ENCODE measurements around the gene ZNF688.
"Not testable (repeated sequence)": the region's sequence is repeated elsewhere in the genome, so short reads cannot be mapped to it uniquely, and the experiment has no call there.

The ZNF688 gene

DNA sequence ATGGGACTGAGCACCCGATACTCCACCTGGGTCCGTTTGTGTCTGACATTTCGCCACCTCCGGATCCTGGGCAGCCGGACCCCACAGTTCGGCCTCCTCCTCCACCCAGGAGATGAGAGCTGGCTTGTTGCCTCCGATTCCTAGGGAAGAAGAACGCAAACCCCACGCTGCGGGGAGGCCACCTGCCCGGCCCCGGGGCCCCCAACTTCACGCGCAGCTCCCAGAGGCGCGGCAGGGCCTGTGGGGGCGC is 13.9 kb downstream of the ZNF688 start:
- no peak for DNase-seq (ENCODE audit: low read depth in 2 of 2)

- no peak for DNase-seq (ENCODE audit: low read depth in 2 of 2)
Observed at GRCh38 chr16:30556125-30556473, 15.4 kb downstream of the ZNF688 start.

DNA sequence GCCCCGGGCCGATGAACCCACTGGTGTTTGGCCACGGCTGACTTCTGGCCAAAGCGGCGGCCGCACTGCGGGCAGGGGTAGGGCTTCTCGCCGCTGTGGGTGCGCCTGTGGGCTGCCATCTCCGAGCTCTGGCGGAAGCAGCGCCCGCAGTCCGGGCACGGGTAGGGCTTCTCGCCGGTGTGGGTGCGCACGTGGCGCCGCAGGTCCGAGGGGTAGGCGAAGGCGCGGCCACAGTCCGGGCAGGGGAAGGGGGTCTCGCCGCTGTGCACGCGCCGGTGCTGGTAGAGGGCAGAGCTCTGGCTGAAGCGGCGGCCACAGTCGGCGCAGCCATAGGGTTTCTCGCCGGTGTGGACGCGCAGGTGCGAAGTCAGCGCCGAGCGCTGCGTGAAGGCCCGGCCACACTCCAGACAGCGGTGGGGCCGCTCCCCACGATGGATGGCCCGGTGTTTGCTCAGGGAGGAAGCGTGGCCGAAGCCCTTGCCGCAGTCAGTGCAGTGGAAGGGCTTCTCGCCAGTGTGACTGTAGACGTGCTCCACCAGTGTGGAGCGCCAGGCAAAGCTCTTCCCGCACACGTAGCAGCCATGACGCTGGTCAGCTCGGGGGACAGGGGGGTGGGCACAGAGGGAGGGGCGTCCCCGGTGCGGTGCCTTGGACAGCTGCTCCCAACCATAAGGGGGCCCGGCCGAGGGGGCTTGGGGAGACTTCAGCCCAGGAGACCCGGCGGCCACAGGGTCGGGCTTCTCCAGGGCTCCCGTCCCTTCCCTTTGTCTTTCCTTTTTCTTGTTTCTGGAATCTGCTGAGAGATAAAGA is 16.0 kb downstream of the ZNF688 start:
- DNase-seq (ENCODE audit: low read depth in 2 of 2), result no peak

DNA sequence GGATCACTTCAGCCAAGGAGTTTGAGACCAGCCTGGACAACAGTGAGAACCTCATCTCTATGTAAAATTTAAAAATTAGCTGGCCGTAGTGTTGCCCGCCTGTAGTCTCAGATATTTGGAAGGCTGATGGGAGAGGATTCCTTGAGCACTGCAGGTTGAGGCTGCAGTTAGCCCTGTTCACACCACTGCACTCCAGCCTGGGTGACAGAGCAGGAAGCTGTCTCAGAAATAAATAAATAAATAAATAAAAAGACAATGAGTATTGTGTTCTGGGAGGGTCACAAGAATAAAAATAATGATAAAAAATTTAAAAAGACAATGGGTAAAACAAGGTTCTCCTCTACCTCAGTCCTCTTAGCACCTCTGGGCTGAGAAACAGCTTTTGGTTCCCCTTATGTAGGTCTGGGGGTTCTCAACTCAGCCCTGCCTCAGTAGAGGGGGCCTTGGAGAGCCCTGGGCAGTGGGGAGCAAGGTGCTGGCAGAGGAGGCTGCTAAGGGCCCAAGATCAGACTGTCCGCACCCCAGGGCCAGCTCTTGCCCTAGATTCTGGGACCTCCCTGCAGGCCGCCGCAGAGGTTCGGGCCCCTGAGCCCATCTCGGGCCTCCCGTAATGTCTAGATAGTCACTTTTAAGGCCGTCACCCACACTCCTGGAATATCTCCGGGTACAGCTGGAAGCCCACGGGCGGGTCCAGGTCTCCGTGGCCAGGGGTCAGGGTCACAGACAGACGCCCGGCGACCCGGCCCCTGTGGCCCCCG is 16.8 kb downstream of the ZNF688 start:
- DNase-seq (ENCODE audit: low read depth in 2 of 2), result no peak

GRCh38 chr16:30553393-30553899 is 18.1 kb downstream of the ZNF688 start:
- no peak for DNase-seq (ENCODE audit: low read depth in 2 of 2)

GRCh38 chr16:30552956-30553355 is 18.6 kb downstream of the ZNF688 start:
- no peak for DNase-seq (ENCODE audit: low read depth in 2 of 2)

GRCh38 chr16:30551781-30552180 is 19.7 kb downstream of the ZNF688 start:
- DNase-seq (ENCODE audit: low read depth in 2 of 2), result peak in 1 of 2 donors; percentile 32

- no peak for DNase-seq (ENCODE audit: low read depth in 2 of 2)
Observed at GRCh38 chr16:30548416-30549253, 22.9 kb downstream of the ZNF688 start.

- DNase-seq (ENCODE audit: low read depth in 2 of 2), result no peak
Observed at GRCh38 chr16:30546115-30546514, 25.4 kb downstream of the ZNF688 start.

- no peak for DNase-seq (ENCODE audit: low read depth in 2 of 2)
Observed at GRCh38 chr16:30543067-30543466, 28.4 kb downstream of the ZNF688 start.

DNA sequence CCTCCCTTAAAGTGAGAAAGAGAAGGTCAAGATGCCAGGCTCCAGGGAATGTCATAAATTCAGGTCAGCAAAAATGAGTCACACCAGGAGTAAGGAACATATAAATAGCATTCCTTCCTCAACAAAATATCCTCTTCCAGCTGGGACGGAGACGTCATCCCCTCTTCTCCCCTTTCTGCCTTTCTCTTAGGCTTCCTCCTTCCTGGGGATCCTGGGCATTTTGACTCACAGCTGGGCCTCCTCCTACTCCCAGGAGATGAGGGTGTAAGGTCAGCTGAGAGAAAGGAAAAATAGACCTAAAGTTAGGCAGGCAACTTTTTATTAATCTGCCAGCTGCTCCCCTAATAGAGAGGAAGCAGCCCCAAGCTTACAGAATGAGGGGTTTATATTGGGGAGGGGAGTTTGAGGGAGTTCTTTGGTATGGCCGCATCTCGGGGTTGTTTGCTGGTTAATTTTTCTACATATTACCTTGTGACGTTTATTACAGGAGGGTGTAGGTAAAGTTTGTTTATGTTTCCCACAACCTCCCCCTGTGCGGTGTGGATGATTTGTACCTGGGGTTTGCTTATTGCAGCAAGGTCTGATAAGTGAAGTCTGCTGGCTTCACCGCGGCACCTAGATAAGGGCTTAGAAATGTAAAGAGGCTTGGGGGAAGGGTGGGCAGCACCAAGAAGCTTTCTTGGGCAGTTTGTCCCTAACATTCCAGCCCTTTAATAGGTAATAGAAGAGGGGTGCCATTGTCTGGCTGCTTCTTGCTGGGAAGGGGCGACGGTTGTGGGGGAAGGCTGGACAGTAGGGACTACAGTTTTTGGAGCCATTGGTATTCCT is 29.8 kb downstream of the ZNF688 start:
- no peak for DNase-seq (ENCODE audit: low read depth in 2 of 2)

DNA sequence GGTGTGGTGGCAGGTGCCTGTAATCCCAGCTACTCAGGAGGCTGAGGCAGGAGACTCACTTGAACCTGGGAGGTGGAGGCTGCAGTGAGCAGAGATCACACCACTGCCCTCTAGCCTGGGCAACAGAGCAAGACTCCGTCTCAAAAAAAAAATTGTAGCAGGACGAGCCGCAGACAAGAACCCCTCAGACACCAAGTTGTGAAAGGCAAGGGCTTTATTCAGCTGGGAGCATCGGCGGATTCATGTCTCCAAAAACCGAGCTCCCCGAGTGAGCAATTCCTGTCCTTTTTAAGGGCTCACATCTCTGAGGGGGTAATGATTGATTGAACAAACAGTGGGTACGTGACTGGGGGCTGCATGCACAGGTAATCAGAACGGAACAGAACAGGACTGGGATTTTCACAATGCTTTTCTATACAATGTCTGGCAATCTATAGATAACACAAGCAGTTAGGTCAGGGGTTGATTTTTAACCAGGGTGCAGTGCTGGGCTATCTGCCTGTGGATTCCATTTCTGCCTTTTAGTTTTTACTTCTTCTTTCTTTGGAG is 30.5 kb downstream of the ZNF688 start:
- DNase-seq (ENCODE audit: low read depth in 2 of 2), result not testable (repeated sequence)

- DNase-seq (ENCODE audit: low read depth in 2 of 2), result not testable (repeated sequence)
Observed at GRCh38 chr16:30539986-30540526, 31.5 kb downstream of the ZNF688 start.

DNA sequence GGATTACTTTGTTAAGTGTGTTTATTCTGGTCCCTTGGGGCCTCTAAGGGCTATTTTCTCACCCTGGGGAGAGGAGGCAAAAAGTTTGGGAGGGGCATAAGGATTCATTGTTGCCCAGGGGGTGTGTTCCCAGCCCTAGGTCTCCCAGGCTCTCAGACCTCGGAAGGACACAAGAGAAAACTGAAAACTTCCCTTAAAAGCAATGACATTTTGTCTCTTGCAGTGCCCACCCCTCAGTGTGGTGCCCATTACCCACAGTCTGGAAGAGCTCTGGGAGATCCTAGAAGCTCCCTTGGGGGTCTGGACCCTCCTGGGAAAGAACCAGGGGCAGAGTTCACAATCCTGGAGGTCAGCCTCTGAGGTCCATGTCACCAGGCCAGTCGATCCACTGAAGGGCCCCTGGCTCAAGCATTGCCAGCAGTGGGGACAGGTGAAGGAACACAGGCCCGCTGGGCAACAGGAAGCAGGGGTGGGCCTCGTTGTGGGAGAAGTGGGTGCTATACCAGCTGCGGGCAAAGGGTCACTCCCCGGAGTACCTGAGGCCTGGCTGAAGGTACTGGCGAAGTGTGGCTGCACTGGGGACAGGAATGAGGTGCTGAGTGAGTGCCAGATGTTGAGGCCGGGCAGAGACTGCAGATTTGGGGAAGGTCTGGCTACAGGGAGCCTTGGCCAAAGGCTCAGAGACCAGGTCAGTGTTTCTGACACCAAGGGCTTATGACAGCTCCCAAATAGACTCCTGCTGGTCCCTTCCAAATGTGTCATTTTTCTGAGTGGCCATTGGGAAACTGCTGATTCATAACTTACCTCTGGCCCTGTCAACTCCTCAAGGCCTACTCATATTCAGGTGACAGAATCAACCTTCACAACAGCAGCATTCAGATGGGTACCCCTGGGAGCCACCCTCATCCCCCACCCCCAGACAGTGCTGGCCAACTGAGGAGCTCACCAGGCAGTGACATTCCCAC is 32.2 kb downstream of the ZNF688 start:
- DNase-seq (ENCODE audit: low read depth in 2 of 2), result no peak

DNA sequence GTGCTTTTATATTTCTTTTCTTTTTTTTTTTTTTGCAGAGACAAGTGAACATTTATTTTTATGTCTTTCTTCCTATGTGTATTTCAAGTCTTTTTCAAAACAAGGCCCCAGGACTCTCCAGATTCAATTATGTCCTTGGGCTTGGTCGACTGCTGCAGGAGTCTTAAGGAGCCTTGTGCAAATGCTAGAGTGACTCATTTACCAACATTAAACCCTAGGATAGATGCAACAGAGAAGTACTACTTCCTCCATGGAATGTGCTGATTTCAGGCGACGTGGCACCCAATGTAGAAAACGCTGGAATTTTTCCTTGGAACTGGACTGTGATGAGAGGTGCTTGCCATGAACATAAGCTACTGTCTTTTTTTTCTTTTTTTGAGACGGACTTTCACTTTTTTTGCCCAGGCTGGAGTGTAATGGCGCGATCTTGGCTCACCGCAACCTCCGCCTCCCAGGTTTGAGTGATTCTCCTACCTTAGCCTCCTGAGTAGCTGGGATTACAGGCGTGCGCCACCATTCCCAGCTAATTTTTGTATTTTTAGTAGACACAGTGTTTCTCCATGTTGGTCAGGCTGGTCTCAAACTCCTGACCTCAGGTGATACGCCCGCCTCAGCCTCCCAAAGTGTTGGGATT is 35.0 kb downstream of the ZNF688 start:
- not testable (repeated sequence) for DNase-seq (ENCODE audit: low read depth in 2 of 2)

DNA sequence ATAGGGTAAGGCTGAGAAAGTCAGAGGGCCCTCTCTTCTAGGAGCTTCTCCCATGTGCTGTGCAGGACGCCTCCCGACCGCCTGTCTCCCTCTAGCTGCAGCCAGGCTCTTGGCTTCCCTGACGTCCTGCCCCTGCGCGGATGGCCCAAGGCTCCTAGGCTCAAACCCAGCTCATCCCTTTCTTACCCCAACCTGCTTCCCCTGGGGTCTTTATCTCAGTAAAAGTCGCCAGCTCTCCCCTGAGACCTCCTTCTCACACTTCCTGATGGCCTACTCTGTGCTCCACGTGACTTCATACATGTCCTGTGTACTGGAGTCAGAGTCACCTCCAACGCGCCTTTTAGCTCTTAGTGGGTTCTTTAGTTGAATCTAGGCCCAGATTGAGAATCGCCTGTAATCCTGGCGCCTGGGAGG is 35.7 kb downstream of the ZNF688 start:
- DNase-seq (ENCODE audit: low read depth in 2 of 2), result peak in 1 of 2 donors; percentile 54

DNA sequence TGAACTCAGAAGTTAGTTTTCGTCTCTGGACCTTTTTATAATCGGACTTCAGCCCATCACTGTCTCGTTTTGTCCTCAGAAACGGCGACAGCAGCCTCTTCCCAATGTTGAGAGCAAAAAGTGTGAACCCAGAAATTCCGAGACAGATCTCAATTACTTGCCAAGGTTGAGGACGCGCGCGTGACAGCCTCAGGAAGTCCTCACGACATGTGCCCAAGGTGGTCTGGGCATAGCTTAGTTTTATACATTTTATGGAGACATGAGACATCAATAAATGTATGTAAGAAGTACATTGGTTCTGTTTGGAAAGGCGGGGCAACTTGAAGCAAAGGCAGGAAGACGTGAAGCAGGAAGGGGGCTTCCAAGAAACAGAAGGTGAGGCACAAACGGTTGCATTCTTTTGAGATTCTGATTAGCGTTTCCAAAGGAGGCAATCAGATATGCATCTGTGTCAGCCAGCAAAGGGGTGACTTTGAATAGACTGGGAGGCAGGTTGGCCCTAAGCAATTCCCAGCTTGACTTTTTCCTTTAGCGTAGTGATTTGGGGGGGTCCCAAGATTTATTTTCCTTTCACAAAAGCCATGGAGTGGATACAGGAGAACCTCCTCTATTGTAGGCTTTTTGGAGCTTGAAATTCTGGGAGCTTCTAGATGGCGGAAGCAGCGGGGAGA is 36.3 kb downstream of the ZNF688 start:
- DNase-seq (ENCODE audit: low read depth in 2 of 2), result no peak

DNA sequence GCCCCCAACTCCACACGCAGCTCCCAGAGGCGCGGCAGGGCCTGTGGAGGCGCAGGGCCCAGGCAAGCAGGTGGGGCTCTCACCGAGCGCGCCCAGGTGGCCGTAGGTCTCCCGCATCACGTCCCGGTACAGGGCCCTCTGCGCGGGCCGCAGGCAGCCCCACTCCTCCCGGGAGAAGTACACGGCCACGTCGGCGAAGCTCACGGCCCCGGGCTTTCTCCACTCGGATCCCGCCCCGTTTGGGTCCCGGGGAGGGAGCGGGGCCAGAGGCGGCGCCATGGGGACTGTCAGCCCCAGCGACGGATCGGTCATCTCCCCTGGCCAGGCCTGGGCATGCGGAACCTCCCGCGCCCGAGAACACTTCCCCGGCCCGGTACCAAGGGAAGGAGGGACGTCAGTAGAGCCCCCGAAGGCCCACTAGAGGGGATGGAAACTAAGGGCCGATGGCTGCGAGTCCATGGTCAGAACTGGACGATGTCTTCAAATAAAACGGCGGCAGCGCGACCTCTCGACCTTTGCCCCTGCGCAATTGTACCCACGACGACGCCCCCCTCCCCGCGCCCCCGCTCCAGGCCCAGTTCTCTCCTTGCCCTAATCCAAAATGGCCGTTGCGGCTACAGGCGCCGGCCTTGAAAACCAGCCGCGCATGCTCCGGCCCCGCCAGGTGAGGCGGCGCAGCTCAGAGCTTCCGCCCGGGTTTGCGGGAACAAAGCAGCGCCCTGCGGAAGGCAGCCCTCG is 37.0 kb downstream of the ZNF688 start, which contains the start of gene ZNF747:
ZNF747 (minus strand) TSS at position 491 of the 738 bp plus-strand sequence; CDS start at position 312, 179 bp downstream.
- DNase-seq (ENCODE audit: low read depth in 2 of 2), result peak; percentile 87

All from stimulated activated CD8-positive, alpha-beta memory T cell treated with anti-CD3 and anti-CD28 coated beads, Interleukin-15, amount 100 ng/mL, for 48 hours (primary cell).